ENCODE measurements around the gene TIMM17B.
A peak's percentile ranks its signal among the peaks of the same experiment; 100 is the strongest.

Gene TIMM17B

GRCh38 chrX:48903290-48903689 lies 5.7 kb upstream of the TIMM17B start:
- Histone ChIP-seq H3K27ac (ENCODE audit: low read depth, low read length) (no peak overlapping the region), H3K27me3 (ENCODE audit: control insufficient read depth in 1 of 2, insufficient read depth in 2 of 2, low read length in 2 of 2) (no peaks in the 10 kb centered on the region), H3K36me3 (ENCODE audit: insufficient read depth, low read length) (peaks cover 16% of the 10 kb centered on the region), H3K4me3 (ENCODE audit: low read depth in 1 of 2, low read length in 2 of 2) (no peak overlapping the region), H3K4me1 (ENCODE audit: insufficient read depth, low read length) (peaks cover 4% of the 10 kb centered on the region), H3K9ac (ENCODE audit: low read length) (no peak overlapping the region), H3K9me3 (ENCODE audit: low read length) (no peaks in the 10 kb centered on the region)

GRCh38 chrX:48902776-48903175 lies 5.2 kb upstream of the TIMM17B start:
- H3K9ac ChIP-seq (ENCODE audit: low read length), result no peak overlapping the region
- no peaks in the 10 kb centered on the region for H3K9me3 ChIP-seq (ENCODE audit: low read length)
- H3K36me3 ChIP-seq (ENCODE audit: insufficient read depth, low read length), result peaks cover 16% of the 10 kb centered on the region
- no peaks in the 10 kb centered on the region for H3K27me3 ChIP-seq (ENCODE audit: control insufficient read depth in 1 of 2, insufficient read depth in 2 of 2, low read length in 2 of 2)
- no peak overlapping the region for H3K4me3 ChIP-seq (ENCODE audit: low read depth in 1 of 2, low read length in 2 of 2)
- H3K27ac ChIP-seq (ENCODE audit: low read depth, low read length), result no peak overlapping the region
- peaks cover 4% of the 10 kb centered on the region for H3K4me1 ChIP-seq (ENCODE audit: insufficient read depth, low read length)

- H3K27ac ChIP-seq (ENCODE audit: low read depth, low read length), result no peak overlapping the region
- H3K27me3 ChIP-seq (ENCODE audit: control insufficient read depth in 1 of 2, insufficient read depth in 2 of 2, low read length in 2 of 2), result no peaks in the 10 kb centered on the region
- H3K9me3 ChIP-seq (ENCODE audit: low read length), result no peaks in the 10 kb centered on the region
- no peak overlapping the region for H3K4me3 ChIP-seq (ENCODE audit: low read depth in 1 of 2, low read length in 2 of 2)
- H3K9ac ChIP-seq (ENCODE audit: low read length), result no peak overlapping the region
- peaks cover 16% of the 10 kb centered on the region for H3K36me3 ChIP-seq (ENCODE audit: insufficient read depth, low read length)
- H3K4me1 ChIP-seq (ENCODE audit: insufficient read depth, low read length), result peaks cover 4% of the 10 kb centered on the region
Observed at GRCh38 chrX:48902135-48902534, 4.6 kb upstream of the TIMM17B start.

GRCh38 chrX:48901069-48901468 lies 3.5 kb upstream of the TIMM17B start:
- Histone ChIP-seq H3K36me3 (ENCODE audit: insufficient read depth, low read length) (peaks cover 16% of the 10 kb centered on the region), H3K4me3 (ENCODE audit: low read depth in 1 of 2, low read length in 2 of 2) (no peak overlapping the region), H3K4me1 (ENCODE audit: insufficient read depth, low read length) (peaks cover 12% of the 10 kb centered on the region), H3K9ac (ENCODE audit: low read length) (no peak overlapping the region), H3K9me3 (ENCODE audit: low read length) (no peaks in the 10 kb centered on the region), H3K27me3 (ENCODE audit: control insufficient read depth in 1 of 2, insufficient read depth in 2 of 2, low read length in 2 of 2) (no peaks in the 10 kb centered on the region), H3K27ac (ENCODE audit: low read depth, low read length) (no peak overlapping the region)

GRCh38 chrX:48899078-48899410 lies 1.5 kb upstream of the TIMM17B start:
- no peak overlapping the region for H3K9ac ChIP-seq (ENCODE audit: low read length)
- no peaks in the 10 kb centered on the region for H3K9me3 ChIP-seq (ENCODE audit: low read length)
- H3K27me3 ChIP-seq (ENCODE audit: control insufficient read depth in 1 of 2, insufficient read depth in 2 of 2, low read length in 2 of 2), result no peaks in the 10 kb centered on the region
- H3K4me3 ChIP-seq (ENCODE audit: low read depth in 1 of 2, low read length in 2 of 2), result no peak overlapping the region
- peaks cover 22% of the 10 kb centered on the region for H3K36me3 ChIP-seq (ENCODE audit: insufficient read depth, low read length)
- H3K4me1 ChIP-seq (ENCODE audit: insufficient read depth, low read length), result peaks cover 12% of the 10 kb centered on the region
- H3K27ac ChIP-seq (ENCODE audit: low read depth, low read length), result no peak overlapping the region

- Histone ChIP-seq H3K9me3 (ENCODE audit: low read length) (no peaks in the 10 kb centered on the region), H3K27me3 (ENCODE audit: control insufficient read depth in 1 of 2, insufficient read depth in 2 of 2, low read length in 2 of 2) (no peaks in the 10 kb centered on the region), H3K4me3 (ENCODE audit: low read depth in 1 of 2, low read length in 2 of 2) (peak overlapping the region; percentile 42 to 79), H3K4me1 (ENCODE audit: insufficient read depth, low read length) (peaks cover 12% of the 10 kb centered on the region), H3K9ac (ENCODE audit: low read length) (peak overlapping the region; percentile 86), H3K27ac (ENCODE audit: low read depth, low read length) (peak overlapping the region; percentile 86), H3K36me3 (ENCODE audit: insufficient read depth, low read length) (peaks cover 13% of the 10 kb centered on the region)
Observed at GRCh38 chrX:48897157-48897624, 377 bp downstream of the TIMM17B start.

- H3K27ac ChIP-seq (ENCODE audit: low read depth, low read length), result peak overlapping the region; percentile 43
- H3K4me1 ChIP-seq (ENCODE audit: insufficient read depth, low read length), result peaks cover 12% of the 10 kb centered on the region
- peak overlapping the region; percentile 30 to 79 for H3K4me3 ChIP-seq (ENCODE audit: low read depth in 1 of 2, low read length in 2 of 2)
- no peaks in the 10 kb centered on the region for H3K9me3 ChIP-seq (ENCODE audit: low read length)
- no peaks in the 10 kb centered on the region for H3K27me3 ChIP-seq (ENCODE audit: control insufficient read depth in 1 of 2, insufficient read depth in 2 of 2, low read length in 2 of 2)
- peak overlapping the region; percentile 86 for H3K9ac ChIP-seq (ENCODE audit: low read length)
- H3K36me3 ChIP-seq (ENCODE audit: insufficient read depth, low read length), result peaks cover 8% of the 10 kb centered on the region
Observed at GRCh38 chrX:48896611-48897011, 957 bp downstream of the TIMM17B start.

GRCh38 chrX:48894891-48895290 lies 2.7 kb downstream of the TIMM17B start:
- Histone ChIP-seq H3K9me3 (ENCODE audit: low read length) (no peaks in the 10 kb centered on the region), H3K27me3 (ENCODE audit: control insufficient read depth in 1 of 2, insufficient read depth in 2 of 2, low read length in 2 of 2) (peaks cover 0 to 10% of the 10 kb centered on the region in 2 donors), H3K27ac (ENCODE audit: low read depth, low read length) (no peak overlapping the region), H3K4me1 (ENCODE audit: insufficient read depth, low read length) (peaks cover 12% of the 10 kb centered on the region), H3K36me3 (ENCODE audit: insufficient read depth, low read length) (peaks cover 8% of the 10 kb centered on the region), H3K9ac (ENCODE audit: low read length) (no peak overlapping the region), H3K4me3 (ENCODE audit: low read depth in 1 of 2, low read length in 2 of 2) (no peak overlapping the region)

GRCh38 chrX:48893556-48894348 lies 3.8 kb downstream of the TIMM17B start:
- H3K27me3 ChIP-seq (ENCODE audit: control insufficient read depth in 1 of 2, insufficient read depth in 2 of 2, low read length in 2 of 2), result peaks cover 0 to 10% of the 10 kb centered on the region in 2 donors
- no peak overlapping the region for H3K27ac ChIP-seq (ENCODE audit: low read depth, low read length)
- peaks cover 12% of the 10 kb centered on the region for H3K4me1 ChIP-seq (ENCODE audit: insufficient read depth, low read length)
- no peak overlapping the region for H3K4me3 ChIP-seq (ENCODE audit: low read depth in 1 of 2, low read length in 2 of 2)
- no peaks in the 10 kb centered on the region for H3K9me3 ChIP-seq (ENCODE audit: low read length)
- no peak overlapping the region for H3K9ac ChIP-seq (ENCODE audit: low read length)
- H3K36me3 ChIP-seq (ENCODE audit: insufficient read depth, low read length), result peaks cover 5% of the 10 kb centered on the region

GRCh38 chrX:48892896-48893295 lies 4.7 kb downstream of the TIMM17B start:
- Histone ChIP-seq H3K4me1 (ENCODE audit: insufficient read depth, low read length) (peaks cover 8% of the 10 kb centered on the region), H3K27ac (ENCODE audit: low read depth, low read length) (no peak overlapping the region), H3K27me3 (ENCODE audit: control insufficient read depth in 1 of 2, insufficient read depth in 2 of 2, low read length in 2 of 2) (peaks cover 0 to 10% of the 10 kb centered on the region in 2 donors), H3K9ac (ENCODE audit: low read length) (no peak overlapping the region), H3K36me3 (ENCODE audit: insufficient read depth, low read length) (peaks cover 5% of the 10 kb centered on the region), H3K4me3 (ENCODE audit: low read depth in 1 of 2, low read length in 2 of 2) (no peak overlapping the region), H3K9me3 (ENCODE audit: low read length) (no peaks in the 10 kb centered on the region)

GRCh38 chrX:48891402-48892288 lies 5.9 kb downstream of the TIMM17B start:
- H3K4me1 ChIP-seq (ENCODE audit: insufficient read depth, low read length), result peaks cover 5% of the 10 kb centered on the region
- H3K9me3 ChIP-seq (ENCODE audit: low read length), result no peaks in the 10 kb centered on the region
- peak overlapping the region; percentile 50 to 61 for H3K4me3 ChIP-seq (ENCODE audit: low read depth in 1 of 2, low read length in 2 of 2)
- H3K27me3 ChIP-seq (ENCODE audit: control insufficient read depth in 1 of 2, insufficient read depth in 2 of 2, low read length in 2 of 2), result peaks cover 0 to 10% of the 10 kb centered on the region in 2 donors
- H3K36me3 ChIP-seq (ENCODE audit: insufficient read depth, low read length), result peaks cover 5% of the 10 kb centered on the region
- H3K9ac ChIP-seq (ENCODE audit: low read length), result no peak overlapping the region
- peak overlapping the region; percentile 52 for H3K27ac ChIP-seq (ENCODE audit: low read depth, low read length)
